H9 (cell line): ENCODE results near the gene SIGLEC11. TPM values are rescaled to one million over a fixed set of nuclear protein-coding genes. Genes with fewer than 3 reads are reported as not detected.
"Not testable (repeated sequence)": the region's sequence is repeated elsewhere in the genome, so short reads cannot be mapped to it uniquely, and the experiment has no call there.

Experiments used
- DNase-seq: peaks from one replicate; pipeline ENCODE4 v3.0.0-alpha.2; 2017
- H2AFZ ChIP-seq: one replicate; pipeline ENCODE4 v1.6.1; 2013; ENCODE audit warnings: mild to moderate bottlenecking, low read length, control low read depth, moderate library complexity
- H2AK5ac ChIP-seq: 2 replicates; pipeline ENCODE4 v1.6.1; 2013; ENCODE audit warnings: low read length, control low read depth, mixed read lengths; ENCODE audit not compliant: insufficient read length
- H2BK120ac ChIP-seq: one replicate; pipeline ENCODE4 v1.6.1; 2013; ENCODE audit warnings: low read depth, mild to moderate bottlenecking, low read length, control low read depth, inconsistent platforms; ENCODE audit not compliant: poor library complexity, severe bottlenecking
- H2BK12ac ChIP-seq: 2 replicates; pipeline ENCODE4 v1.6.1; 2013; ENCODE audit warnings: low read length, control low read depth, mixed read lengths, low read depth; ENCODE audit not compliant: insufficient read length
- H2BK15ac ChIP-seq: 2 replicates; pipeline ENCODE4 v1.6.1; 2013; ENCODE audit warnings: low read depth, low read length, control low read depth
- H2BK20ac ChIP-seq: one replicate; pipeline ENCODE4 v1.6.1; 2013; ENCODE audit warnings: low read depth, mild to moderate bottlenecking, low read length, control low read depth, inconsistent platforms; ENCODE audit not compliant: poor library complexity, severe bottlenecking
- H2BK5ac ChIP-seq: 2 replicates; pipeline ENCODE4 v1.6.1; 2013; ENCODE audit warnings: low read length, control low read depth, mixed read lengths; ENCODE audit not compliant: insufficient read length
- H3K14ac ChIP-seq: 2 replicates; pipeline ENCODE4 v1.6.1; 2013; ENCODE audit warnings: low read length, control low read depth; ENCODE audit not compliant: insufficient read depth
- H3K18ac ChIP-seq: 2 replicates; pipeline ENCODE4 v1.6.1; 2013; ENCODE audit warnings: low read depth, mild to moderate bottlenecking, mixed read lengths, low read length, control low read depth; ENCODE audit not compliant: insufficient read length
- H3K23ac ChIP-seq: 2 replicates; pipeline ENCODE4 v1.6.1; 2013; ENCODE audit warnings: low read length, control low read depth, mixed read lengths, low read depth; ENCODE audit not compliant: insufficient read length
- H3K23me2 ChIP-seq: 2 replicates; pipeline ENCODE4 v1.6.1; 2013; ENCODE audit warnings: low read depth, mild to moderate bottlenecking, mixed read lengths, low read length, control low read depth; ENCODE audit not compliant: insufficient read length, poor library complexity, severe bottlenecking
- H3K27ac ChIP-seq: 2 replicates; pipeline ENCODE4 v1.5.1; 2013; ENCODE audit warnings: low read length, control low read depth, mixed read lengths, low read depth; ENCODE audit not compliant: insufficient read length
- H3K27me3 ChIP-seq: 2 replicates; pipeline ENCODE4 v1.6.1; 2013; ENCODE audit warnings: low read length, control low read depth, inconsistent platforms; ENCODE audit not compliant: insufficient read depth
- H3K4ac ChIP-seq: 2 replicates; pipeline ENCODE4 v1.6.1; 2013; ENCODE audit warnings: low read depth, mild to moderate bottlenecking, control low read depth, inconsistent platforms, low read length, moderate library complexity
- H3K4me1 ChIP-seq: 2 replicates; pipeline ENCODE4 v1.6.1; 2013; ENCODE audit warnings: low read length, control low read depth, inconsistent platforms; ENCODE audit not compliant: insufficient read depth
- H3K4me2 ChIP-seq: 2 replicates; pipeline ENCODE4 v1.6.1; 2013; ENCODE audit warnings: low read length, control low read depth, mixed read lengths; ENCODE audit not compliant: insufficient read length, insufficient read depth
- H3K56ac ChIP-seq: 2 replicates; pipeline ENCODE4 v1.6.1; 2013; ENCODE audit warnings: low read depth, mild to moderate bottlenecking, mixed read lengths, low read length, control low read depth; ENCODE audit not compliant: insufficient read length
- H3K79me1 ChIP-seq: 2 replicates; pipeline ENCODE4 v1.6.1; 2013; ENCODE audit warnings: low read depth, mild to moderate bottlenecking, moderate library complexity, low read length, control low read depth, inconsistent platforms; ENCODE audit not compliant: insufficient read depth, poor library complexity, severe bottlenecking
- H3K79me2 ChIP-seq: 2 replicates; pipeline ENCODE4 v1.6.1; 2013; ENCODE audit warnings: low read length, control low read depth, inconsistent platforms; ENCODE audit not compliant: insufficient read depth
- H3K9ac ChIP-seq: 2 replicates; pipeline ENCODE4 v1.6.1; 2013; ENCODE audit warnings: low read length, control low read depth, mixed read lengths; ENCODE audit not compliant: insufficient read length; ENCODE audit errors: extremely low read depth
- H3K9me3 ChIP-seq: one replicate; pipeline ENCODE4 v1.6.1; 2013; ENCODE audit warnings: low read depth, low read length, inconsistent platforms; ENCODE audit not compliant: control insufficient read depth
- H3T11ph ChIP-seq: one replicate; pipeline ENCODE4 v1.6.1; 2013; ENCODE audit warnings: mild to moderate bottlenecking, low read length, control low read depth, inconsistent platforms
- H4K20me1 ChIP-seq: one replicate; pipeline ENCODE4 v1.6.1; 2013; ENCODE audit not compliant: control insufficient read depth, insufficient read length, insufficient read depth
- H4K5ac ChIP-seq: 2 replicates; pipeline ENCODE4 v1.6.1; 2013; ENCODE audit warnings: low read depth, mild to moderate bottlenecking, mixed read lengths, low read length, control low read depth; ENCODE audit not compliant: insufficient read length
- H4K8ac ChIP-seq: replicated peaks from 2 replicates; pipeline ENCODE4 v1.6.1; 2013; ENCODE audit warnings: low read length, control low read depth, mixed read lengths, low read depth; ENCODE audit not compliant: insufficient read length
- H4K91ac ChIP-seq: 2 replicates; pipeline ENCODE4 v1.6.1; 2013; ENCODE audit warnings: low read depth, mild to moderate bottlenecking, moderate library complexity, mixed read lengths, low read length, control low read depth; ENCODE audit not compliant: insufficient read length
- H3K27ac Mint-ChIP-seq, 3 experiments: 2 replicates in 2 of 3; 3 replicates in 1 of 3; pipeline ENCODE4 v1.8.0; 2020 to 2021; ENCODE audit warnings: mixed read lengths in 3 of 3, mild to moderate bottlenecking in 1 of 3, moderate library complexity in 1 of 3
- H3K27me3 Mint-ChIP-seq: 2 replicates; pipeline ENCODE4 v1.8.0; 2021; ENCODE audit warnings: low read depth, mild to moderate bottlenecking, moderate library complexity, mixed read lengths
- H3K36me3 Mint-ChIP-seq, 3 experiments: 2 replicates in 2 of 3; 3 replicates in 1 of 3; pipeline ENCODE4 v1.8.0; 2020 to 2021; ENCODE audit warnings: low read depth in 3 of 3, mixed read lengths in 3 of 3; ENCODE audit not compliant: insufficient read depth in 1 of 3
- H3K4me1 Mint-ChIP-seq, 2 experiments: 2 replicates each; pipeline ENCODE4 v1.8.0; 2020; ENCODE audit warnings: mixed read lengths in 2 of 2
- H3K4me3 Mint-ChIP-seq, 2 experiments: 2 replicates in 1 of 2; 3 replicates in 1 of 2; pipeline ENCODE4 v1.8.0; 2020 to 2021; ENCODE audit warnings: mild to moderate bottlenecking in 2 of 2, mixed read lengths in 2 of 2, moderate library complexity in 1 of 2
- H3K9me3 Mint-ChIP-seq, 2 experiments: 2 replicates in 1 of 2; 3 replicates in 1 of 2; pipeline ENCODE4 v1.8.0; 2020; ENCODE audit warnings: mild to moderate bottlenecking in 2 of 2, mixed read lengths in 2 of 2, moderate library complexity in 1 of 2
- WGBS: extraction: QIAGEN DNeasy Blood & Tissue Kit; methylation state at CpG from one replicate; pipeline ENCODE4 v1.1.7; 2013; ENCODE audit warnings: missing lambda C conversion rate, low lambda C conversion rate, mixed read lengths; ENCODE audit not compliant: insufficient read length; ENCODE audit errors: extremely low coverage; 5-methylcytosine and 5-hydroxymethylcytosine counted together
- total RNA-seq: library from RNA; stranded (reverse); gene quantifications from 2 replicates; pipeline ENCODE4 v1.2.1, GENCODE V29; 2021
- TF ChIP-seq, protein P1 (sequence below): fragments of 200-600 bp; sonication (generic); conservative IDR thresholded peaks from 3 replicates; pipeline ENCODE4 v1.8.0; 2021; ENCODE audit warnings: antibody characterized with exemption, mild to moderate bottlenecking

The SIGLEC11 gene
- total RNA-seq, 1 experiment from 2014 or later: not detected

DNA sequence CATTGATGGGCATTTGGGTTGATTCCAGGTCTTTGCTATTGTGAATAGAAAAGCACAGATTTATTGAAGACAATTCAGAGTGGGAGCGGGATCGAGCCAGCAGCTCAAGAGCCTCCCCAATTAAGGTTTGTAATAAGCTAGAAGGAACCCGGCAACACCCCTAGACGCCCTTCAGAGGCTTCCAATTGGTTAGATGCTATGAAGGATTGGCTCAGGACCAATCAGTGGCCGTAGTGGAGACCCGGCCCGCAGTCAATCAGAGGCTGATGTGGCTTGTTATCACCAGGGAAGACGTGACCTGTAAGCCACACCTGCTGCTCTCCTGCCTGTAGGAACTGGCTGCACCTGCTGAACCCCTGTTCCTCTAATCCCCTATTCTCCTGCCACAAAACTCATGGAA is 14.6 kb downstream of the SIGLEC11 start:
- Histone ChIP-seq H4K20me1 (no peaks in the 10 kb centered on the region), H3K18ac (no peak overlapping the region), H3K56ac (no peak overlapping the region), H2BK5ac (no peak overlapping the region), H2BK15ac (no peak overlapping the region), H2BK20ac (no peak overlapping the region), H3K9me3 (no peaks in the 10 kb centered on the region), H2BK120ac (no peak overlapping the region), H4K91ac (no peak overlapping the region), H3K23me2 (no peaks in the 10 kb centered on the region), H3K9ac (no peak overlapping the region), H3K79me2 (no peaks in the 10 kb centered on the region), H3K4me1 (no peaks in the 10 kb centered on the region), H3K4ac (no peak overlapping the region), H2AFZ (no peak overlapping the region), H4K5ac (no peak overlapping the region), H2BK12ac (no peak overlapping the region), H3K23ac (no peak overlapping the region), H3K4me2 (no peak overlapping the region), H4K8ac (no peak overlapping the region), H3K14ac (no peak overlapping the region), H3K27ac (no peak overlapping the region), H3T11ph (no peak overlapping the region), H2AK5ac (no peak overlapping the region), H3K27me3 (no peaks in the 10 kb centered on the region), H3K79me1 (no peaks in the 10 kb centered on the region)
- Mint-ChIP-seq H3K36me3 (no peaks in the 10 kb centered on the region; a peak in 1 of 7 replicates), H3K4me3 (no peak overlapping the region; a peak in 1 of 5 replicates), H3K27me3 (peaks cover 16% of the 10 kb centered on the region), H3K4me1 (no peaks in the 10 kb centered on the region), H3K27ac (no peak overlapping the region), H3K9me3 (no peaks in the 10 kb centered on the region; a peak in 2 of 5 replicates)
- no peak for DNase-seq
- TF ChIP-seq, protein P1, sequence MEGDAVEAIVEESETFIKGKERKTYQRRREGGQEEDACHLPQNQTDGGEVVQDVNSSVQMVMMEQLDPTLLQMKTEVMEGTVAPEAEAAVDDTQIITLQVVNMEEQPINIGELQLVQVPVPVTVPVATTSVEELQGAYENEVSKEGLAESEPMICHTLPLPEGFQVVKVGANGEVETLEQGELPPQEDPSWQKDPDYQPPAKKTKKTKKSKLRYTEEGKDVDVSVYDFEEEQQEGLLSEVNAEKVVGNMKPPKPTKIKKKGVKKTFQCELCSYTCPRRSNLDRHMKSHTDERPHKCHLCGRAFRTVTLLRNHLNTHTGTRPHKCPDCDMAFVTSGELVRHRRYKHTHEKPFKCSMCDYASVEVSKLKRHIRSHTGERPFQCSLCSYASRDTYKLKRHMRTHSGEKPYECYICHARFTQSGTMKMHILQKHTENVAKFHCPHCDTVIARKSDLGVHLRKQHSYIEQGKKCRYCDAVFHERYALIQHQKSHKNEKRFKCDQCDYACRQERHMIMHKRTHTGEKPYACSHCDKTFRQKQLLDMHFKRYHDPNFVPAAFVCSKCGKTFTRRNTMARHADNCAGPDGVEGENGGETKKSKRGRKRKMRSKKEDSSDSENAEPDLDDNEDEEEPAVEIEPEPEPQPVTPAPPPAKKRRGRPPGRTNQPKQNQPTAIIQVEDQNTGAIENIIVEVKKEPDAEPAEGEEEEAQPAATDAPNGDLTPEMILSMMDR: no peak
- no CpG with 5 or more reads among the region's 8 CpGs for WGBS

- H3K4me1 Mint-ChIP-seq, H3K79me2 ChIP-seq, H3K9me3 ChIP-seq, H3K23ac ChIP-seq, H3T11ph ChIP-seq, H3K4me1 ChIP-seq, H2BK20ac ChIP-seq, DNase-seq, H3K9ac ChIP-seq, H3K36me3 Mint-ChIP-seq, H2BK15ac ChIP-seq, H3K27ac Mint-ChIP-seq, H3K4me2 ChIP-seq, H4K8ac ChIP-seq, H2BK120ac ChIP-seq, H4K91ac ChIP-seq, H2AFZ ChIP-seq, H3K14ac ChIP-seq, H2AK5ac ChIP-seq, H3K56ac ChIP-seq, H3K27me3 ChIP-seq, H3K4ac ChIP-seq, H4K5ac ChIP-seq, H3K4me3 Mint-ChIP-seq, H3K18ac ChIP-seq, H3K79me1 ChIP-seq, H3K27ac ChIP-seq, H2BK5ac ChIP-seq, H2BK12ac ChIP-seq, H4K20me1 ChIP-seq, H3K9me3 Mint-ChIP-seq, H3K23me2 ChIP-seq: not testable (repeated sequence)
- WGBS: no CpG with 5 or more reads among the region's 5 CpGs
- peaks cover 12% of the 10 kb centered on the region for H3K27me3 Mint-ChIP-seq
These were observed 16.4 kb downstream of the SIGLEC11 start for GRCh38 chr19:49944567-49944966.
